H1 (cell line): Measurements from ENCODE around the gene WDR48. TPM values are rescaled to one million over a fixed set of nuclear protein-coding genes. Genes with fewer than 3 reads are reported as not detected.

ENCODE experiments used
- CTCF ChIA-PET: fragments of 300-600 bp; sonication (Branson Sonifier 250); formaldehyde crosslinking; loops from one replicate; lab custom pipeline; 2021; ENCODE audit not compliant: partially characterized antibody; lab: Charles Lee
- POLR2A ChIA-PET: fragments of 300-600 bp; sonication (Branson Sonifier 250); formaldehyde crosslinking; loops from one replicate; lab custom pipeline; 2021; ENCODE audit warnings: inconsistent platforms; ENCODE audit not compliant: partially characterized antibody; lab: Charles Lee
- DNase-seq, 2 experiments: peaks; one replicate each; pipeline versions ENCODE4 v3.0.0 to v3.0.0-alpha.2; 2010 to 2022; ENCODE audit warnings: low spot score in 2 of 2, low read depth in 1 of 2, mixed read lengths in 1 of 2
- FAIRE-seq: peaks from 2 replicates; lab custom pipeline; 2011; peaks lifted over from hg19 to GRCh38; lab: Jason Lieb, UNC
- H2AFZ ChIP-seq: 2 replicates; pipeline ENCODE4 v1.8.1; 2012; ENCODE audit warnings: low read length, inconsistent platforms
- H2AK5ac ChIP-seq: 2 replicates; pipeline ENCODE4 v1.6.1; 2013; ENCODE audit warnings: low read depth, low read length
- H2BK120ac ChIP-seq: replicated peaks from 2 replicates; pipeline ENCODE3; 2013; ENCODE audit warnings: low read depth, low read length, inconsistent platforms
- H2BK12ac ChIP-seq: 2 replicates; pipeline ENCODE4 v1.6.1; 2013; ENCODE audit warnings: low read depth, low read length
- H2BK15ac ChIP-seq: 2 replicates; pipeline ENCODE4 v1.6.1; 2013; ENCODE audit warnings: low read length
- H2BK20ac ChIP-seq: 2 replicates; pipeline ENCODE4 v1.6.1; 2013; ENCODE audit warnings: low read length
- H2BK5ac ChIP-seq: 2 replicates; pipeline ENCODE4 v1.6.1; 2013; ENCODE audit warnings: low read depth, low read length
- H3K14ac ChIP-seq: 2 replicates; pipeline ENCODE4 v1.6.1; 2013; ENCODE audit warnings: inconsistent platforms; ENCODE audit not compliant: insufficient read length
- H3K18ac ChIP-seq: 2 replicates; pipeline ENCODE4 v1.6.1; 2013; ENCODE audit warnings: low read length; ENCODE audit errors: extremely low read depth
- H3K23ac ChIP-seq: 2 replicates; pipeline ENCODE4 v1.6.1; 2013; ENCODE audit warnings: inconsistent platforms; ENCODE audit not compliant: insufficient read length
- H3K23me2 ChIP-seq: 2 replicates; pipeline ENCODE4 v1.6.1; 2013; ENCODE audit warnings: low read depth, low read length
- H3K27ac ChIP-seq: 2 replicates; pipeline ENCODE4 v1.6.1; 2011; ENCODE audit warnings: low read depth, low read length, inconsistent platforms
- H3K27me3 ChIP-seq, 4 experiments: replicated peaks in 1 of 4; 1 replicate in 1 of 4; 2 replicates in 3 of 4; pipeline versions ENCODE4 v1.6.1 to v1.8.1; 2011 to 2013; ENCODE audit warnings: low read length in 3 of 4, mild to moderate bottlenecking in 3 of 4, inconsistent platforms in 2 of 4, mixed read lengths in 2 of 4, moderate library complexity in 1 of 4; ENCODE audit not compliant: control insufficient read depth in 3 of 4, insufficient read depth in 3 of 4; ENCODE audit errors: extremely low read depth in 1 of 4
- H3K36me3 ChIP-seq, 4 experiments: 2 replicates each; pipeline versions ENCODE4 v1.6.1 to v1.8.1; 2011 to 2013; ENCODE audit warnings: mild to moderate bottlenecking in 4 of 4, low read length in 3 of 4, moderate library complexity in 2 of 4, control low read depth in 1 of 4, inconsistent platforms in 1 of 4; ENCODE audit not compliant: insufficient read depth in 4 of 4, control insufficient read depth in 2 of 4
- H3K4ac ChIP-seq: replicated peaks from 2 replicates; pipeline ENCODE3; 2013; ENCODE audit warnings: low read length, low read depth, mixed read lengths, inconsistent platforms; ENCODE audit not compliant: insufficient read length
- H3K4me1 ChIP-seq, 4 experiments: replicated peaks in 1 of 4; 1 replicate in 1 of 4; 2 replicates in 3 of 4; pipeline versions ENCODE4 v1.6.1 to v1.8.1; 2011 to 2013; ENCODE audit warnings: low read length in 3 of 4, inconsistent platforms in 2 of 4, mixed read lengths in 1 of 4; ENCODE audit not compliant: insufficient read depth in 4 of 4, control insufficient read depth in 3 of 4
- H3K4me2 ChIP-seq, 2 experiments: 2 replicates each; pipeline versions ENCODE4 v1.6.1 to v1.8.1; 2011 to 2013; ENCODE audit warnings: low read depth in 2 of 2, low read length in 2 of 2, control low read depth in 1 of 2, inconsistent platforms in 1 of 2, mild to moderate bottlenecking in 1 of 2; ENCODE audit not compliant: insufficient read depth in 1 of 2
- H3K4me3 ChIP-seq, 4 experiments: fragments of 200-600, 300-600 bp in 1 of 4; sonication (generic), shearing (Covaris generic), sonication (Bioruptor Twin) in 1 of 4; 2 replicates each; pipeline versions ENCODE4 v1.5.1 to v1.8.1; 2011 to 2016; ENCODE audit warnings: low read length in 4 of 4, low read depth in 3 of 4, control low read depth in 2 of 4, inconsistent platforms in 2 of 4, mild to moderate bottlenecking in 2 of 4, mixed read lengths in 1 of 4, moderate library complexity in 1 of 4; ENCODE audit not compliant: insufficient read depth in 2 of 4; ENCODE audit errors: extremely low read depth in 1 of 4
- H3K56ac ChIP-seq: replicated peaks from 2 replicates; pipeline ENCODE3; 2013; ENCODE audit warnings: low read depth, mild to moderate bottlenecking, mixed read lengths, low read length, inconsistent platforms; ENCODE audit not compliant: insufficient read length
- H3K79me1 ChIP-seq: 2 replicates; pipeline ENCODE4 v1.6.1; 2013; ENCODE audit warnings: low read depth, low read length, control low read depth
- H3K79me2 ChIP-seq, 2 experiments: 2 replicates each; pipeline versions ENCODE4 v1.6.1 to v1.8.1; 2012 to 2013; ENCODE audit warnings: low read length in 2 of 2, mild to moderate bottlenecking in 2 of 2, inconsistent platforms in 1 of 2; ENCODE audit not compliant: insufficient read depth in 2 of 2, control insufficient read depth in 1 of 2
- H3K9ac ChIP-seq, 4 experiments: replicated peaks in 1 of 4; 1 replicate in 1 of 4; 2 replicates in 3 of 4; pipeline versions ENCODE4 v1.6.1 to v1.8.1; 2011 to 2013; ENCODE audit warnings: low read depth in 3 of 4, low read length in 3 of 4, control low read depth in 2 of 4, mild to moderate bottlenecking in 2 of 4, moderate library complexity in 2 of 4, inconsistent platforms in 1 of 4; ENCODE audit errors: extremely low read depth in 1 of 4
- H3K9me3 ChIP-seq, 2 experiments: 2 replicates each; pipeline versions ENCODE4 v1.6.1 to v1.8.1; 2012 to 2013; ENCODE audit warnings: mild to moderate bottlenecking in 2 of 2, moderate library complexity in 2 of 2, control low read depth in 1 of 2, inconsistent platforms in 1 of 2, low read depth in 1 of 2, low read length in 1 of 2, mixed read lengths in 1 of 2; ENCODE audit not compliant: insufficient read depth in 2 of 2
- H4K20me1 ChIP-seq, 2 experiments: replicated peaks in 1 of 2; 2 replicates each; pipeline versions ENCODE3 to v1.8.1; 2011 to 2013; ENCODE audit warnings: inconsistent platforms in 2 of 2, low read length in 2 of 2, mild to moderate bottlenecking in 1 of 2; ENCODE audit not compliant: insufficient read depth in 2 of 2, control insufficient read depth in 1 of 2
- H4K5ac ChIP-seq: 2 replicates; pipeline ENCODE4 v1.6.1; 2013; ENCODE audit warnings: low read length, low read depth, mixed read lengths, inconsistent platforms; ENCODE audit not compliant: insufficient read length
- H4K8ac ChIP-seq: 2 replicates; pipeline ENCODE4 v1.8.0; 2013; ENCODE audit warnings: mild to moderate bottlenecking, moderate library complexity, low read length, inconsistent platforms; ENCODE audit not compliant: insufficient read depth; ENCODE audit errors: extremely low read depth
- H4K91ac ChIP-seq: replicated peaks from 2 replicates; pipeline ENCODE3; 2013; ENCODE audit warnings: low read length, mixed read lengths, inconsistent platforms; ENCODE audit not compliant: insufficient read length
- BRCA1 ChIP-seq: IDR thresholded peaks from 2 replicates; pipeline ENCODE4 v1.6.1; 2012; ENCODE audit warnings: low read depth, low read length, improper control_type of control experiment
- CBX5 ChIP-seq: fragments of 300-800, 300-1000 bp; sonication (generic); IDR thresholded peaks from 2 replicates; pipeline ENCODE4 v1.7.1; 2016; ENCODE audit warnings: antibody characterized with exemption, low read length, low read depth
- EP300 ChIP-seq, 2 experiments: IDR thresholded peaks; 1 replicate in 1 of 2; 2 replicates in 1 of 2; pipeline ENCODE4 v1.6.1; 2011 to 2012; ENCODE audit warnings: low read depth in 2 of 2, low read length in 2 of 2, mild to moderate bottlenecking in 2 of 2, borderline replicate concordance in 1 of 2, inconsistent platforms in 1 of 2, moderate library complexity in 1 of 2
- FOSL1 ChIP-seq: IDR thresholded peaks from 2 replicates; pipeline ENCODE4 v1.6.1; 2011; ENCODE audit warnings: mild to moderate bottlenecking, low read depth, low read length, moderate library complexity; ENCODE audit not compliant: insufficient read depth
- MAX ChIP-seq: IDR thresholded peaks from 2 replicates; pipeline ENCODE4 v1.6.1; 2012; ENCODE audit warnings: inconsistent platforms
- RAD21 ChIP-seq, 2 experiments: IDR thresholded peaks in 1 of 2; conservative IDR thresholded peaks in 1 of 2; 2 replicates each; pipeline ENCODE4 v1.6.1; 2011; ENCODE audit warnings: low read depth in 2 of 2, low read length in 2 of 2, improper control_type of control experiment in 1 of 2, inconsistent platforms in 1 of 2, mild to moderate bottlenecking in 1 of 2, moderate library complexity in 1 of 2
- WGBS, 2 experiments: shearing (Covaris generic) in 1 of 2; methylation state at CpG; one replicate each; pipeline versions ENCODE4 v1.1.6 to v1.1.7; 2013 to 2015; ENCODE audit warnings: low lambda C conversion rate in 2 of 2, mixed read lengths in 2 of 2, inconsistent platforms in 1 of 2, low coverage in 1 of 2, missing lambda C conversion rate in 1 of 2; ENCODE audit not compliant: insufficient replicate concordance in 2 of 2, insufficient coverage in 1 of 2, insufficient read length in 1 of 2; ENCODE audit errors: extremely low coverage in 1 of 2, missing lambda C conversion rate in 1 of 2; 5-methylcytosine and 5-hydroxymethylcytosine counted together
- long read RNA-seq, 2 experiments: library from RNA in 1 of 2; library from capped mRNA in 1 of 2; stranded (forward); transcript quantifications; one replicate each; pipeline ENCODE4 v2.0.0, GENCODE V29; 2021; ENCODE audit warnings: inconsistent platforms in 1 of 2
- polyA minus RNA-seq, 3 experiments: library from RNA; depleted of rRNA, polyadenylated mRNA; stranded (reverse); fragments of >200 nt; gene quantifications; 1 replicate in 2 of 3; 2 replicates in 1 of 3; pipeline ENCODE4 v1.2.3, GENCODE V29; 2011
- polyA plus RNA-seq, 7 experiments: library from polyadenylated mRNA; depleted of rRNA in 3 of 7; stranded (reverse) in 5 of 7; unstranded in 2 of 7; fragments of >200 nt in 5 of 7; fragments of 200-250 nt in 2 of 7; gene quantifications; 1 replicate in 5 of 7; 2 replicates in 1 of 7; 4 replicates in 1 of 7; pipeline versions ENCODE4 v1.2.1 to v1.2.3, GENCODE V29; 2011 to 2013; ENCODE audit warnings: missing spikeins in 2 of 7, mixed read lengths in 2 of 7
- total RNA-seq: library from RNA; stranded (reverse); fragmentation: NEBNext Ultra II Directional; extraction: Animal tissue kit (Norgen Biotek cat#: 25700); gene quantifications from 2 replicates; pipeline ENCODE4 v1.2.1, GENCODE V29; 2021

Gene WDR48
- 47.8 and 54.1 TPM in 2 replicates for total RNA-seq
- 12.3 and 21.2 TPM in 2 replicates for polyA plus RNA-seq (2011; rRNA removed)
- 28.2 TPM for polyA plus RNA-seq (2011; cell fraction: cytosol; rRNA removed)
- 16.6 TPM for polyA plus RNA-seq (2011; cell fraction: nucleus; rRNA removed)
- 24.9 to 39.7 TPM (median 29.6 TPM) in 4 replicates for polyA plus RNA-seq (2012, experiment 1 of 2)
- 2.8 TPM for polyA plus RNA-seq (2012, experiment 2 of 2)
- 23.5 TPM for polyA plus RNA-seq (2013, experiment 1 of 2)
- 26.0 TPM for polyA plus RNA-seq (2013, experiment 2 of 2)
- 38.7 and 68.2 TPM in 2 replicates for polyA minus RNA-seq (2011; rRNA and poly(A)+ RNA removed)
- polyA minus RNA-seq (2011; cell fraction: cytosol; rRNA and poly(A)+ RNA removed), result 23.0 TPM
- polyA minus RNA-seq (2011; cell fraction: nucleus; rRNA and poly(A)+ RNA removed), result 43.0 TPM
- long read RNA-seq, experiment 1, transcript WDR48-201 (19 exons, 3,707 nt), result major isoform, 8 of 37 reads
- long read RNA-seq, experiment 1, partial matches to known transcripts, result 11 of 37 reads
- long read RNA-seq, experiment 1, other reads (novel, unspliced or antisense), result 18 of 37 reads
- long read RNA-seq, experiment 2, partial matches to known transcripts, result 2 of 9 reads
- long read RNA-seq, experiment 2, other reads (novel, unspliced or antisense), result 4 of 9 reads

DNA sequence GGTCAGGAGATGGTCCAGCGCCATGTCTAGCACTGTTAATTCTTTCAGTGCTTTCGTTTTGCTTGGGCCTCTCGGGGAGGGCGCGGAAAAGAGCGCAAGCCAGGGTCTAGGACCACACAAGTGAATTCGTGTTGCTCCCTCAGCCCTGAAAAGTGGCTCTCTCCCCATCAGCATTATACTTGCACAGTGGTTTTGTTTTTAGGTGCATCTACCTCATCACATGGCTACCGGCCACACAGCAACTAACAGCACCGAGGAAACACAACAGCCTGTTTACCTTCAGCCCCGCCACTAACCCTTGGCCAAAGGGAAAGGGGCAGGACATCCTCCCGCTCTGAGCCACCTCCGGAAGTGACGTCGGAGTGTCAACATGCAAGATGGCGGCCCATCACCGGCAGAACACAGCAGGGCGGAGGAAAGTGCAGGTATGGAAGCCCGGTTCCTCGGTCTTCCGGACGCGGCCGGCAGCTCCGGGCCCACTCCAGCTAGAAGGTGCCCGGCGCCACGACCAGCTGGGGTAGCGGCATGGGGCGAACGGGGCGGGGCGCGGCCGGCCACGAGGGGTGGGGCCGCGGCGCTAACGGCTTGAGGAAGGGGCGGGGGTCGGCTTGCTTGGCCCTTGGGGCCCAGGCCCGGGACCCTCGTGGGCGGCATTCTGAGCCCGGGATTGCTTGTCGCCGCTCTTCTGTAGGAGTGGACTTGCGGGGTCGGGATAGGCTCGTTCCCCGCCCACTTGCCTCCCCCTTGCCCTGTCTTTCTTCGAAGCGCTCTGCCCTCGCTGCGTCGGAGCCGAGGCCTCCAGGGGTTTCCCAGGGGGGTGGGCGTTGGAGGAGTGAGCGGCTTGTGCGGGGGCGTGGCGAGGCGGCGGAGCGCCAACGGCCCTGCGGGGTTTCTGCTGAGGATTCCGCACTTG, at the start of gene WDR48, which contains the start of gene SCN11A:
WDR48 (plus strand) TSS at position 368 of the 913 bp plus-strand sequence; CDS start at position 378, 10 bp downstream.
SCN11A (minus strand) TSS at position 296 of the 913 bp plus-strand sequence. CDS start 101,582 bp downstream, outside the sequence.
- Histone ChIP-seq H3K4me3 (peak within 1 kb of the TSS; percentile 66 to 88 (median 72)), H4K20me1 (peaks cover 0 to 2% of the 10 kb centered on the region in 2 experiments), H2BK120ac (no peak within 1 kb of the TSS), H4K5ac (peak within 1 kb of the TSS; percentile 90), H3K56ac (peak within 1 kb of the TSS; percentile 67), H3K36me3 (no peaks in the 10 kb centered on the region), H3K9ac (peak within 1 kb of the TSS; percentile 84 to 97 (median 96)), H3K79me1 (peaks cover 2% of the 10 kb centered on the region; the same call in 1 of the 2 replicates), H2AFZ (peak within 1 kb of the TSS; percentile 99), H4K8ac (peak within 1 kb of the TSS; percentile 99; the same call in 1 of the 2 replicates), H3K9me3 (no peaks in the 10 kb centered on the region), H3K27ac (peak within 1 kb of the TSS; percentile 98), H2AK5ac (no peak within 1 kb of the TSS; the same call in 1 of the 2 replicates), H3K14ac (peak within 1 kb of the TSS; percentile 89), H4K91ac (peak within 1 kb of the TSS; percentile 48), H2BK20ac (no peak within 1 kb of the TSS), H3K4me2 (peak within 1 kb of the TSS; percentile 75 to 85), H3K23ac (no peak within 1 kb of the TSS), H3K79me2 (peaks cover 3 to 43% of the 10 kb centered on the region in 2 experiments), H3K4ac (no peak within 1 kb of the TSS), H3K27me3 (no peaks in the 10 kb centered on the region), H2BK12ac (peak within 1 kb of the TSS; percentile 69; the same call in 1 of the 2 replicates), H3K18ac (peak within 1 kb of the TSS; percentile 16; the same call in 1 of the 2 replicates), H2BK15ac (no peak within 1 kb of the TSS), H3K4me1 (peaks cover 0 to 6% (median 0%) of the 10 kb centered on the region in 4 experiments; a peak in 1 of 7 replicates), H2BK5ac (peak within 1 kb of the TSS; percentile 92), H3K23me2 (peaks cover 6% of the 10 kb centered on the region; the same call in 1 of the 2 replicates)
- FAIRE-seq (peak; percentile 81), DNase-seq (peak; percentile 72 to 91)
- WGBS, 2 experiments, result 4% methylated on average over 48 of the region's 68 CpGs; no CpG with 5 or more reads in 1 of the 2 experiments
- ChIA-PET CTCF (interaction anchor here (1.4 kb wide), 1 partner anchor 13 kb away, joined by 5 read pairs; no protein-coding TSS in a partner anchor), POLR2A (interaction anchor here (0.9 to 1.4 kb wide), 3 partner anchors 10 to 31 kb away, joined by 3 to 5 read pairs (median 3); no protein-coding TSS in a partner anchor)
- no peak for TF ChIP-seq RAD21 (IDR thresholded peaks at IDR 0.05 in 1 of 2, conservative IDR thresholded peaks at IDR 0.05 in 1 of 2; ENCODE audit: low read depth in 2 of 2, low read length in 2 of 2)
- TF ChIP-seq FOSL1, result no peak
- TF ChIP-seq CBX5, result no peak
- 0 out of 3 replicates have a peak, but pooled peaks of 1 of the 2 experiments have one; percentile 37 for TF ChIP-seq EP300 (IDR thresholded peaks at IDR 0.05; ENCODE audit: borderline replicate concordance in 1 of 2, low read depth in 2 of 2, low read length in 2 of 2)
- peak; percentile 62 for TF ChIP-seq MAX
- no peak for TF ChIP-seq BRCA1
